ENCODE data around the gene AK1.

- TF ChIP-seq CTCF (IDR thresholded peaks at IDR 0.05) (no peak), TCF7L2 (IDR thresholded peaks at IDR 0.05; ENCODE audit: low read depth, low read length) (no peak)
- TF ChIP-seq, protein P1, sequence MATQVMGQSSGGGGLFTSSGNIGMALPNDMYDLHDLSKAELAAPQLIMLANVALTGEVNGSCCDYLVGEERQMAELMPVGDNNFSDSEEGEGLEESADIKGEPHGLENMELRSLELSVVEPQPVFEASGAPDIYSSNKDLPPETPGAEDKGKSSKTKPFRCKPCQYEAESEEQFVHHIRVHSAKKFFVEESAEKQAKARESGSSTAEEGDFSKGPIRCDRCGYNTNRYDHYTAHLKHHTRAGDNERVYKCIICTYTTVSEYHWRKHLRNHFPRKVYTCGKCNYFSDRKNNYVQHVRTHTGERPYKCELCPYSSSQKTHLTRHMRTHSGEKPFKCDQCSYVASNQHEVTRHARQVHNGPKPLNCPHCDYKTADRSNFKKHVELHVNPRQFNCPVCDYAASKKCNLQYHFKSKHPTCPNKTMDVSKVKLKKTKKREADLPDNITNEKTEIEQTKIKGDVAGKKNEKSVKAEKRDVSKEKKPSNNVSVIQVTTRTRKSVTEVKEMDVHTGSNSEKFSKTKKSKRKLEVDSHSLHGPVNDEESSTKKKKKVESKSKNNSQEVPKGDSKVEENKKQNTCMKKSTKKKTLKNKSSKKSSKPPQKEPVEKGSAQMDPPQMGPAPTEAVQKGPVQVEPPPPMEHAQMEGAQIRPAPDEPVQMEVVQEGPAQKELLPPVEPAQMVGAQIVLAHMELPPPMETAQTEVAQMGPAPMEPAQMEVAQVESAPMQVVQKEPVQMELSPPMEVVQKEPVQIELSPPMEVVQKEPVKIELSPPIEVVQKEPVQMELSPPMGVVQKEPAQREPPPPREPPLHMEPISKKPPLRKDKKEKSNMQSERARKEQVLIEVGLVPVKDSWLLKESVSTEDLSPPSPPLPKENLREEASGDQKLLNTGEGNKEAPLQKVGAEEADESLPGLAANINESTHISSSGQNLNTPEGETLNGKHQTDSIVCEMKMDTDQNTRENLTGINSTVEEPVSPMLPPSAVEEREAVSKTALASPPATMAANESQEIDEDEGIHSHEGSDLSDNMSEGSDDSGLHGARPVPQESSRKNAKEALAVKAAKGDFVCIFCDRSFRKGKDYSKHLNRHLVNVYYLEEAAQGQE (IDR thresholded peaks at IDR 0.05; ENCODE audit: insufficient read depth in 1 of 2, low read depth in 2 of 2, low read length in 1 of 2): no peak
Observed at GRCh38 chr9:127884976-127885490, 7.6 kb upstream of the AK1 start.

Measured in Panc1 (cell line).